Measurements from ENCODE around the gene ADGRG7.
A peak's percentile ranks its signal among the peaks of the same experiment; 100 is the strongest.

ADGRG7 gene

DNA sequence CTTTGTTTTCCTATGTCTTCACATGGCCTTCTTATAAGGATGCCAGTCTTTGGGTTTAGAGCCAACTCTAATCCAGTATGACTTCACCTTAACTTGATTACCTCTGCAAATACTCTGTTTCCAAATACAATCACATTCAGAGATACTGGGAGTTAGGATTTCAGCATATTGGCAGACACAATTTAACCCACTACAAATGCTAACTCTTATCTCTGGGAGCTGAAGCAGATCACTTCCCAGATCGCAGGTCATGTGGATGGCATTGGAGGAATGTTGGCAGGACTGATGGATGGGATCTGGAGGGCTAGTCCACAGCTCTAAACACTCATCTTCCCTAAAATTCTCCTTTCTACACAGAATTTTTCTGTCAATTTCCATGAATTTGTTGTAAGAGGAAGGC, 46.2 kb upstream of the ADGRG7 start:
- Histone ChIP-seq H3K36me3 (ENCODE audit: control insufficient read depth in 1 of 2, insufficient read depth in 2 of 2, low read length in 2 of 2) (no peaks in the 10 kb centered on the region), H3K23ac (ENCODE audit: low read length) (no peak overlapping the region)
- no CpG with 5 or more reads among the region's 1 CpG for WGBS (ENCODE audit: extremely low coverage, insufficient coverage, insufficient read length)

DNA sequence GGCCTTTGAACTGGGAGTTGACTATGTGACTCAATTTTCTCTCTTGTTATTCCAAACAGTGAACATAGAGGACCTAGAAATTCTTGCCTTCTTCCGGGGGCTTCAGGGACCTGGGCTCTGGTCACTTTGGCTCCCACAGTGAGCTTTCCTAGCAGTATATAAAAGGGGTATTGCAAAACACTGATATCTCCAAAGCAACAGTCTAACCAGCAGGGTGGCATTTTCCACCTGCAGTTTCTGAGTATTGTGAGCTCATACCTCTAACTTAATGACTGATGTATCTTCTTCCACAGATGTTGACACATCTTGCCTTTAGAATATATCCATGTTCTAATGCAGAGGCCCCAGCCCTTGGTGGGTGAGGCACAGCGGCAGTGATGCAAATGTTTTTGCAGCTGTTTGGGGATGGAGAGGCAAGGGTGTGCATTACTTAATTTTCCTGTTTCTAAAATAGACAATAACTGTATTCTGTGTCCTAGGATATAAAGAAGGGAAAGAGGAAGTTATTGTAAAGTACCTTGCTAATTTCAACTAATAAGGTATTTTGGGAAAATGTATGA, 45.7 kb upstream of the ADGRG7 start:
- Histone ChIP-seq H3K9ac (ENCODE audit: low read length) (no peak overlapping the region), H3K36me3 (ENCODE audit: control insufficient read depth in 1 of 2, insufficient read depth in 2 of 2, low read length in 2 of 2) (no peaks in the 10 kb centered on the region), H3K9me3 (ENCODE audit: insufficient read depth, low read depth, low read length) (no peaks in the 10 kb centered on the region), H3K14ac (ENCODE audit: low read length) (no peak overlapping the region), H3K27me3 (ENCODE audit: insufficient read depth, low read length) (no peaks in the 10 kb centered on the region), H4K12ac (ENCODE audit: low read depth, low read length) (no peak overlapping the region), H4K8ac (ENCODE audit: low read depth, low read length) (no peak overlapping the region), H3K23ac (ENCODE audit: low read length) (no peak overlapping the region), H2AK5ac (ENCODE audit: low read length) (no peak overlapping the region), H2BK5ac (ENCODE audit: low read depth, low read length, poor library complexity) (no peak overlapping the region), H3K18ac (ENCODE audit: low read length) (no peak overlapping the region), H4K91ac (ENCODE audit: low read depth, low read length) (no peak overlapping the region), H3K4me1 (ENCODE audit: control insufficient read depth in 1 of 2, insufficient read depth in 2 of 2, low read length in 2 of 2) (no peaks in the 10 kb centered on the region), H3K79me1 (ENCODE audit: low read length) (peaks cover 3% of the 10 kb centered on the region), H3K4ac (ENCODE audit: low read depth, low read length) (no peak overlapping the region), H3K4me3 (ENCODE audit: low read depth, low read length) (no peak overlapping the region), H3K4me2 (ENCODE audit: low read length) (no peak overlapping the region), H2BK120ac (ENCODE audit: insufficient read depth, low read length, poor library complexity) (no peak overlapping the region), H2BK12ac (ENCODE audit: low read length) (no peak overlapping the region), H3K27ac (ENCODE audit: low read depth, low read length) (no peak overlapping the region), H2AFZ (ENCODE audit: insufficient read depth, low read length, poor library complexity) (no peak overlapping the region), H3K79me2 (ENCODE audit: control insufficient read depth, insufficient read depth, low read length, poor library complexity) (no peaks in the 10 kb centered on the region)
- WGBS (ENCODE audit: extremely low coverage, insufficient coverage, insufficient read length) = no CpG with 5 or more reads among the region's 2 CpGs
- peak; percentile 33 to 72 for DNase-seq

More for the DNA sequence above, 46.2 kb upstream of the ADGRG7 start:
- H4K91ac ChIP-seq (ENCODE audit: low read depth, low read length) = no peak overlapping the region
- H3K79me2 ChIP-seq (ENCODE audit: control insufficient read depth, insufficient read depth, low read length, poor library complexity) = no peaks in the 10 kb centered on the region
- H3K27ac ChIP-seq (ENCODE audit: low read depth, low read length) = no peak overlapping the region
- H4K8ac ChIP-seq (ENCODE audit: low read depth, low read length) = no peak overlapping the region
- H2AK5ac ChIP-seq (ENCODE audit: low read length) = no peak overlapping the region
- no peaks in the 10 kb centered on the region for H3K4me1 ChIP-seq (ENCODE audit: control insufficient read depth in 1 of 2, insufficient read depth in 2 of 2, low read length in 2 of 2)
- H2BK5ac ChIP-seq (ENCODE audit: low read depth, low read length, poor library complexity) = no peak overlapping the region
- no peak for DNase-seq
- H2BK12ac ChIP-seq (ENCODE audit: low read length) = no peak overlapping the region
- no peak overlapping the region for H4K12ac ChIP-seq (ENCODE audit: low read depth, low read length)
- H2BK120ac ChIP-seq (ENCODE audit: insufficient read depth, low read length, poor library complexity) = no peak overlapping the region
- no peak overlapping the region for H3K4ac ChIP-seq (ENCODE audit: low read depth, low read length)
- no peaks in the 10 kb centered on the region for H3K9me3 ChIP-seq (ENCODE audit: insufficient read depth, low read depth, low read length)
- no peaks in the 10 kb centered on the region for H3K27me3 ChIP-seq (ENCODE audit: insufficient read depth, low read length)
- no peak overlapping the region for H3K4me2 ChIP-seq (ENCODE audit: low read length)
- H3K4me3 ChIP-seq (ENCODE audit: low read depth, low read length) = no peak overlapping the region
- no peak overlapping the region for H3K14ac ChIP-seq (ENCODE audit: low read length)
- no peak overlapping the region for H2AFZ ChIP-seq (ENCODE audit: insufficient read depth, low read length, poor library complexity)
- no peak overlapping the region for H3K18ac ChIP-seq (ENCODE audit: low read length)
- H3K9ac ChIP-seq (ENCODE audit: low read length) = no peak overlapping the region
- peaks cover 3% of the 10 kb centered on the region for H3K79me1 ChIP-seq (ENCODE audit: low read length)

DNA sequence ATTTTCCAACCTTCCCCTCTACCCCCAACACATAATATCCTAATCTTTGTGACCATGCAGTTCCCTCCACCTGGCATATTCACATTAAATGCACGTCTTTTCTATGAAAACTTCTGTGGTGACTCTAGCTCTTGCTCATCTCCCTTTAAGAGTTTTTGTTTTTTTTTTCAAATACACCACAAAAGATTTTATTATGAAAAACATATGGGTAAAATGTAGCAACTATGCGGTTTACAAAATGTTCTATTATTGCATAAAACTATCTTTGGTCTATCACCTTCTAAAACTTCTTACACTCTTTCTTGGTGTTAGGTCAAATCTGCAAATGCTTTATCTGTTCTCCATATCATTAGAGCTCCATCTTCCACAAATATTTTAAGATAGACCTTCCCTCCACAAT, 38.6 kb upstream of the ADGRG7 start:
- no peak overlapping the region for H3K4ac ChIP-seq (ENCODE audit: low read depth, low read length)
- no peak overlapping the region for H4K8ac ChIP-seq (ENCODE audit: low read depth, low read length)
- H3K27me3 ChIP-seq (ENCODE audit: insufficient read depth, low read length) = no peaks in the 10 kb centered on the region
- no peak overlapping the region for H2AK5ac ChIP-seq (ENCODE audit: low read length)
- no peak overlapping the region for H3K18ac ChIP-seq (ENCODE audit: low read length)
- no peak overlapping the region for H2AFZ ChIP-seq (ENCODE audit: insufficient read depth, low read length, poor library complexity)
- no peak for DNase-seq
- no peaks in the 10 kb centered on the region for H3K9me3 ChIP-seq (ENCODE audit: insufficient read depth, low read depth, low read length)
- no peaks in the 10 kb centered on the region for H3K79me2 ChIP-seq (ENCODE audit: control insufficient read depth, insufficient read depth, low read length, poor library complexity)
- no peak overlapping the region for H3K4me2 ChIP-seq (ENCODE audit: low read length)
- WGBS (ENCODE audit: extremely low coverage, insufficient coverage, insufficient read length) = no CpG with 5 or more reads among the region's 2 CpGs
- no peak overlapping the region for H2BK120ac ChIP-seq (ENCODE audit: insufficient read depth, low read length, poor library complexity)
- no peak overlapping the region for H3K27ac ChIP-seq (ENCODE audit: low read depth, low read length)
- H3K79me1 ChIP-seq (ENCODE audit: low read length) = no peaks in the 10 kb centered on the region
- no peak overlapping the region for H3K23ac ChIP-seq (ENCODE audit: low read length)
- no peaks in the 10 kb centered on the region for H3K36me3 ChIP-seq (ENCODE audit: control insufficient read depth in 1 of 2, insufficient read depth in 2 of 2, low read length in 2 of 2)
- no peak overlapping the region for H3K14ac ChIP-seq (ENCODE audit: low read length)
- no peak overlapping the region for H4K12ac ChIP-seq (ENCODE audit: low read depth, low read length)
- H3K4me1 ChIP-seq (ENCODE audit: control insufficient read depth in 1 of 2, insufficient read depth in 2 of 2, low read length in 2 of 2) = no peaks in the 10 kb centered on the region
- H2BK5ac ChIP-seq (ENCODE audit: low read depth, low read length, poor library complexity) = no peak overlapping the region
- H2BK12ac ChIP-seq (ENCODE audit: low read length) = no peak overlapping the region
- H3K4me3 ChIP-seq (ENCODE audit: low read depth, low read length) = no peak overlapping the region
- no peak overlapping the region for H3K9ac ChIP-seq (ENCODE audit: low read length)
- no peak overlapping the region for H4K91ac ChIP-seq (ENCODE audit: low read depth, low read length)

DNA sequence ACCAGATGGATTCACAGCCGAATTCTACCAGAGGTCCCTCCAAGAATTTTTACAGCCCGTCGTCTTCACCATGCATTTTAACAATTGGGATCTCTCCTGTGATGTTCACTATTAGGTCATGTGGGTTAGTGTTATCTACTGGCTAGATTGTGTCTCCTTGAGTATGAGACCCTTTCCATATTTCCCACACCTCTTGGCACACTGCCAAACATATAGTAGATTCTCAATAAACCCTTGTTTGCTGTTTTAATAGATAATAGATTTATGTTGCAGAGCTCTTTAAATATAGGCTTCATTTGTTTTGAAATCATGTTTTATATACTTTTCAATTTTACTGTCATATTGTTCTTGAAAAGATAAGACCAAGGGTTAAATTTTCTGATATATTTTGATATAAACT, 34.9 kb upstream of the ADGRG7 start:
- Histone ChIP-seq H3K18ac (ENCODE audit: low read length) (no peak overlapping the region), H3K4me3 (ENCODE audit: low read depth, low read length) (no peak overlapping the region), H4K8ac (ENCODE audit: low read depth, low read length) (no peak overlapping the region), H3K27ac (ENCODE audit: low read depth, low read length) (no peak overlapping the region), H3K79me1 (ENCODE audit: low read length) (no peaks in the 10 kb centered on the region), H3K23ac (ENCODE audit: low read length) (no peak overlapping the region), H3K4ac (ENCODE audit: low read depth, low read length) (no peak overlapping the region), H3K9me3 (ENCODE audit: insufficient read depth, low read depth, low read length) (no peaks in the 10 kb centered on the region), H2AFZ (ENCODE audit: insufficient read depth, low read length, poor library complexity) (no peak overlapping the region), H3K79me2 (ENCODE audit: control insufficient read depth, insufficient read depth, low read length, poor library complexity) (no peaks in the 10 kb centered on the region), H3K14ac (ENCODE audit: low read length) (no peak overlapping the region), H3K36me3 (ENCODE audit: control insufficient read depth in 1 of 2, insufficient read depth in 2 of 2, low read length in 2 of 2) (no peaks in the 10 kb centered on the region), H3K9ac (ENCODE audit: low read length) (no peak overlapping the region), H4K12ac (ENCODE audit: low read depth, low read length) (no peak overlapping the region), H2BK12ac (ENCODE audit: low read length) (no peak overlapping the region), H3K27me3 (ENCODE audit: insufficient read depth, low read length) (no peaks in the 10 kb centered on the region), H2BK120ac (ENCODE audit: insufficient read depth, low read length, poor library complexity) (no peak overlapping the region), H4K91ac (ENCODE audit: low read depth, low read length) (no peak overlapping the region), H2BK5ac (ENCODE audit: low read depth, low read length, poor library complexity) (no peak overlapping the region), H3K4me2 (ENCODE audit: low read length) (no peak overlapping the region), H3K4me1 (ENCODE audit: control insufficient read depth in 1 of 2, insufficient read depth in 2 of 2, low read length in 2 of 2) (no peaks in the 10 kb centered on the region), H2AK5ac (ENCODE audit: low read length) (no peak overlapping the region)
- DNase-seq = no peak
- no CpG with 5 or more reads among the region's 3 CpGs for WGBS (ENCODE audit: extremely low coverage, insufficient coverage, insufficient read length)
